PC-3 (cell line): ENCODE data around the gene IQGAP3. TPM values are rescaled to one million over a fixed set of nuclear protein-coding genes. Genes with fewer than 3 reads are reported as not detected.
A peak's percentile ranks its signal among the peaks of the same experiment; 100 is the strongest.

Experiments
- ATAC-seq: fragments of 200-7000 bp; cut with Tn5 transposase; 2 replicates; pipeline ENCODE4 v1.9.1; 2020; ENCODE audit warnings: mild to moderate bottlenecking, moderate library complexity
- BruUV-seq: library from RNA; stranded (reverse); fragments of 400-500 nt; replicated peaks from 2 replicates; lab custom pipeline; 2021; lab: Mats Ljungman, UMichigan
- CTCF ChIA-PET: fragments of 300-600 bp; sonication (Branson Sonifier 250); formaldehyde crosslinking; loops from one replicate; lab custom pipeline; 2022; ENCODE audit warnings: antibody characterized with exemption; lab: Charles Lee
- POLR2A ChIA-PET: fragments of 300-600 bp; sonication (Branson Sonifier 250); formaldehyde crosslinking; loops from one replicate; lab custom pipeline; 2022; ENCODE audit warnings: antibody characterized with exemption; ENCODE audit not compliant: unreplicated experiment; lab: Charles Lee
- DNase-seq: peaks from one replicate; pipeline ENCODE4 v3.0.0-alpha.2; 2015
- H2AFZ ChIP-seq: fragments of 300-600 bp; sonication (generic); 2 replicates; pipeline ENCODE4 v1.6.0; 2016; ENCODE audit warnings: antibody characterized with exemption, low read length
- H3F3A ChIP-seq: fragments of 300-600 bp; sonication (generic); one replicate; pipeline ENCODE4 v1.6.0; 2017; ENCODE audit warnings: antibody characterized with exemption, low read length, control low read depth, mild to moderate bottlenecking; ENCODE audit not compliant: unreplicated experiment
- H3K27ac ChIP-seq: fragments of 300-600 bp; sonication (generic); 2 replicates; pipeline ENCODE4 v1.5.1; 2016; ENCODE audit warnings: mild to moderate bottlenecking, low read length
- H3K27me3 ChIP-seq: fragments of 300-600 bp; sonication (generic); 2 replicates; pipeline ENCODE4 v1.6.1; 2016; ENCODE audit warnings: low read length, mixed read lengths
- H3K36me3 ChIP-seq: fragments of 300-600 bp; sonication (generic); 2 replicates; pipeline ENCODE4 v1.6.1; 2016; ENCODE audit warnings: low read depth, mixed run types, low read length, mixed read lengths
- H3K4me1 ChIP-seq: fragments of 300-600 bp; sonication (generic); 2 replicates; pipeline ENCODE4 v1.5.1; 2016; ENCODE audit warnings: low read length; ENCODE audit not compliant: insufficient read depth
- H3K4me2 ChIP-seq: fragments of 300-600 bp; sonication (generic); 2 replicates; pipeline ENCODE4 v1.6.0; 2016; ENCODE audit warnings: low read length
- H3K4me3 ChIP-seq: fragments of 300-600 bp; sonication (generic); 2 replicates; pipeline ENCODE4 v1.5.1; 2016; ENCODE audit warnings: mild to moderate bottlenecking, low read length, mixed read lengths
- H3K79me2 ChIP-seq: fragments of 300-600 bp; sonication (generic); 2 replicates; pipeline ENCODE4 v1.6.1; 2017; ENCODE audit warnings: low read length, mixed read lengths
- H3K9ac ChIP-seq: fragments of 300-600 bp; sonication (generic); 2 replicates; pipeline ENCODE4 v1.6.0; 2016; ENCODE audit warnings: mild to moderate bottlenecking, low read length
- H3K9me2 ChIP-seq: fragments of 300-600 bp; sonication (generic); replicated peaks from 2 replicates; pipeline ENCODE4 v1.6.1; 2016; ENCODE audit warnings: mixed run types, low read length, mixed read lengths
- H3K9me3 ChIP-seq: fragments of 300-600 bp; sonication (generic); 2 replicates; pipeline ENCODE4 v1.6.1; 2016; ENCODE audit warnings: low read length, mixed read lengths
- H4K20me1 ChIP-seq: fragments of 300-600 bp; sonication (generic); 2 replicates; pipeline ENCODE4 v1.6.1; 2016; ENCODE audit warnings: low read length, mixed read lengths
- EZH2 ChIP-seq: fragments of 300-600 bp; sonication (generic); IDR thresholded peaks from one replicate; pipeline ENCODE4 v1.6.1; 2017; ENCODE audit warnings: antibody characterized with exemption, mild to moderate bottlenecking, low read length; ENCODE audit not compliant: unreplicated experiment
- EZH2phosphoT487 ChIP-seq: fragments of 300-600 bp; sonication (generic); IDR thresholded peaks from 2 replicates; pipeline ENCODE4 v1.6.1; 2018; ENCODE audit warnings: mild to moderate bottlenecking, antibody characterized with exemption, low read length, borderline replicate concordance
- intact Hi-C: fragments of 100-400 bp; cut with micrococcal nuclease; formaldehyde crosslinking; loops from 2 replicates; pipeline ENCODE4 v1.9.0; 2023
- total RNA-seq: library from RNA; depleted of rRNA; stranded (reverse); fragments of >200 nt; gene quantifications from 2 replicates; pipeline ENCODE4 v1.2.3, GENCODE V29; 2014
- TF ChIP-seq, protein P1 (sequence below): fragments of 300-600 bp; sonication (generic); conservative IDR thresholded peaks from 2 replicates; pipeline ENCODE4 v1.5.1; 2017; ENCODE audit warnings: antibody characterized with exemption, low read depth, mild to moderate bottlenecking, low read length

Gene IQGAP3
- total RNA-seq, 1 experiment from 2014 or later = 54.3 TPM

DNA sequence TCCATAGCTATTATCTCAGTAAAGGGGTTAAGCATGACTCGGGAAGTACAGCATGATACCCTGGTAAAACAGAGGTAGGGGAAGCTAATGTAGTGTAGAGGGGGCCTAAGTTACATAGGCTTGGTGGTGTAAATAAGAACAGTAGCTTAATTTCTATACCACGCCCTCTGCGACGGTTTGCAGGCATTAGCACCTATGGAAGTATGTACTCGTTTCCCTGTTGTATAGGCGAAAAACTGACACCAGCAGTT lies 18.7 kb upstream of the IQGAP3 start:
- Histone ChIP-seq H3K27me3 (no peaks in the 10 kb centered on the region), H3K9me3 (no peaks in the 10 kb centered on the region), H3K79me2 (peaks cover 13% of the 10 kb centered on the region), H3K4me2 (peak overlapping the region; percentile 92), H3K36me3 (peaks cover 26% of the 10 kb centered on the region), H3K27ac (no peak overlapping the region), H2AFZ (peak overlapping the region; percentile 95), H3K4me1 (peaks cover 16% of the 10 kb centered on the region), H3K9ac (peak overlapping the region; percentile 80), H3K4me3 (peak overlapping the region; percentile 74), H3K9me2 (no peaks in the 10 kb centered on the region), H4K20me1 (no peaks in the 10 kb centered on the region), H3F3A (no peaks in the 10 kb centered on the region)
- POLR2A ChIA-PET = interaction anchor here (0.5 to 0.6 kb wide), 2 partner anchors 90 to 134 kb away, joined by 3 to 4 read pairs; partner anchors contain the start of gene MEF2D
- TF ChIP-seq EZH2 (no peak), EZH2phosphoT487 (no peak)
- TF ChIP-seq, protein P1, sequence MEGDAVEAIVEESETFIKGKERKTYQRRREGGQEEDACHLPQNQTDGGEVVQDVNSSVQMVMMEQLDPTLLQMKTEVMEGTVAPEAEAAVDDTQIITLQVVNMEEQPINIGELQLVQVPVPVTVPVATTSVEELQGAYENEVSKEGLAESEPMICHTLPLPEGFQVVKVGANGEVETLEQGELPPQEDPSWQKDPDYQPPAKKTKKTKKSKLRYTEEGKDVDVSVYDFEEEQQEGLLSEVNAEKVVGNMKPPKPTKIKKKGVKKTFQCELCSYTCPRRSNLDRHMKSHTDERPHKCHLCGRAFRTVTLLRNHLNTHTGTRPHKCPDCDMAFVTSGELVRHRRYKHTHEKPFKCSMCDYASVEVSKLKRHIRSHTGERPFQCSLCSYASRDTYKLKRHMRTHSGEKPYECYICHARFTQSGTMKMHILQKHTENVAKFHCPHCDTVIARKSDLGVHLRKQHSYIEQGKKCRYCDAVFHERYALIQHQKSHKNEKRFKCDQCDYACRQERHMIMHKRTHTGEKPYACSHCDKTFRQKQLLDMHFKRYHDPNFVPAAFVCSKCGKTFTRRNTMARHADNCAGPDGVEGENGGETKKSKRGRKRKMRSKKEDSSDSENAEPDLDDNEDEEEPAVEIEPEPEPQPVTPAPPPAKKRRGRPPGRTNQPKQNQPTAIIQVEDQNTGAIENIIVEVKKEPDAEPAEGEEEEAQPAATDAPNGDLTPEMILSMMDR = no peak
- DNase-seq (no peak), ATAC-seq (no peak)
- TSS peak; percentile 25 for BruUV-seq
- intact Hi-C loops = no loop called here
- CTCF ChIA-PET = interaction anchor here (0.6 to 0.8 kb wide), 2 partner anchors 91 to 134 kb away, joined by 4 read pairs; partner anchors contain the start of gene MEF2D

DNA sequence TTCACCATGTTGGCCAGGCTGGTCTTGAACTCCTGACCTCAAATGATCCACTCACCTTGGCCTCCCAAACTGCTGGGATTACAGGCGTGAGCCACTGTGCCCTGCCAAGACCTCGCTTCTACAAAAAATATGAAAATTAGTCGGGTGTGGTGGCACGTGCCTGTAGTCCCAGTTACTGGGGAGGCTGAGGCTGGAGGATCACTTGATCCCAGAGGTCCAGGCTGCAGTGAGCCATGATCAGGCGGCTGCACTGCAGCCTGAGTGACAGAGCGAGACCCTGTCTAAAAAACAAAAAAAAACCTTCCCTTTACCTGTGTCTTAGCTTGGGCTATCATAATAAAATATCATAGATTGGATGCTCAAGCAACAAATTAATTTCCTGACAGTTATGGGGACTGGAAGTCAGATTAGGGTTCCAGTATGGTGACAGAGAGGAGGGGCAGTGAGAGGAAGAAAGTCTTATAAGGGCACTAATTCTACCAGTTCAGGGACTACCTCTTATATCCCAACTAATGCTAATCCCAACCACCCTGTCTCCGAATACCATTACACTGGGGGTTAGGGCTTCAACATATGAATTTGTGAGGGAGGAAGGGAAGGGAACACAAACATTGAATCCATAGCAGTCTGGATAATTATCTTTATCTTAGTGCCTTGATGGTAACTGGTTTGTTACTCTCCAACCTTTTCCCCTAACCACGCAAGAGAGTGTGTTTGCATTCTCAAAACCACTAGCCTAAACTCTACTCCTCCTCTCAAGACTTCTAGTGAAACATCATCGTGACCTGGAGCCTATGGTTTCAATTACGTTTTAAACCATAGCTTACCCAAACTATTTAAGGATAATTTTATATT lies 18.2 kb upstream of the IQGAP3 start:
- peak overlapping the region; percentile 74; the same call in 1 of the 2 replicates for H3K4me3 ChIP-seq
- TF ChIP-seq EZH2phosphoT487 (no peak), EZH2 (no peak)
- TF ChIP-seq, protein P1 = no peak

More for the DNA sequence above, 18.2 kb upstream of the IQGAP3 start:
- Histone ChIP-seq H2AFZ (peak overlapping the region; percentile 95; the same call in 1 of the 2 replicates), H3K9me3 (no peaks in the 10 kb centered on the region), H3K9ac (peak overlapping the region; percentile 80; the same call in 1 of the 2 replicates), H3K4me2 (peak overlapping the region; percentile 92), H3K27me3 (no peaks in the 10 kb centered on the region), H3K9me2 (no peaks in the 10 kb centered on the region), H3K4me1 (peaks cover 16% of the 10 kb centered on the region), H3K27ac (no peak overlapping the region), H3K79me2 (peaks cover 13% of the 10 kb centered on the region), H3F3A (no peaks in the 10 kb centered on the region), H3K36me3 (peaks cover 21% of the 10 kb centered on the region), H4K20me1 (no peaks in the 10 kb centered on the region)
- no TSS peak for BruUV-seq
- ATAC-seq (no peak), DNase-seq (no peak)
- intact Hi-C loops = no loop called here
- CTCF ChIA-PET = interaction anchor here (0.6 to 0.8 kb wide), 2 partner anchors 90 to 133 kb away, joined by 4 read pairs; partner anchors contain the start of gene MEF2D
- POLR2A ChIA-PET = interaction anchor here (0.5 kb wide), 1 partner anchor 133 kb away, joined by 3 read pairs; no protein-coding TSS in a partner anchor
